NCI-H1105 (cell line): ENCODE results near the gene RPS6KA2.
"Not testable (repeated sequence)": the region's sequence is repeated elsewhere in the genome, so short reads cannot be mapped to it uniquely, and the experiment has no call there.

Experiments
- DNase-seq: peaks from one replicate; lab custom pipeline; 2025; lab: John Stamatoyannopoulos, UW

The RPS6KA2 gene

GRCh38 chr6:166530211-166531095 lies 96.6 kb downstream of the RPS6KA2 start:
- DNase-seq, result no peak

- DNase-seq, result no peak
Observed at GRCh38 chr6:166529586-166529985, 97.5 kb downstream of the RPS6KA2 start.

GRCh38 chr6:166529058-166529457 lies 98.0 kb downstream of the RPS6KA2 start:
- not testable (repeated sequence) for DNase-seq

GRCh38 chr6:166527849-166528248 lies 99.2 kb downstream of the RPS6KA2 start:
- no peak for DNase-seq

- no peak for DNase-seq
Observed at GRCh38 chr6:166526937-166527336, 100.1 kb downstream of the RPS6KA2 start.

GRCh38 chr6:166525567-166525966 lies 101.5 kb downstream of the RPS6KA2 start:
- DNase-seq, result no peak

GRCh38 chr6:166523782-166524559 lies 103.1 kb downstream of the RPS6KA2 start:
- no peak for DNase-seq

- no peak for DNase-seq
Observed at GRCh38 chr6:166520905-166521834, 105.9 kb downstream of the RPS6KA2 start.

GRCh38 chr6:166516251-166516884 lies 110.7 kb downstream of the RPS6KA2 start:
- DNase-seq, result no peak

GRCh38 chr6:166515072-166515810 lies 111.8 kb downstream of the RPS6KA2 start:
- no peak for DNase-seq

GRCh38 chr6:166514196-166514595 lies 112.9 kb downstream of the RPS6KA2 start:
- DNase-seq, result no peak

- no peak for DNase-seq
Observed at GRCh38 chr6:166512567-166512966, 114.5 kb downstream of the RPS6KA2 start.

- DNase-seq, result no peak
Observed at GRCh38 chr6:166511316-166511715, 115.7 kb downstream of the RPS6KA2 start.

GRCh38 chr6:166509193-166509592 lies 117.9 kb downstream of the RPS6KA2 start:
- no peak for DNase-seq

- DNase-seq, result no peak
Observed at GRCh38 chr6:166508726-166509125, 118.3 kb downstream of the RPS6KA2 start.

GRCh38 chr6:166507809-166508564 lies 119.1 kb downstream of the RPS6KA2 start:
- DNase-seq, result no peak

- DNase-seq, result no peak
Observed at GRCh38 chr6:166507380-166507779, 119.7 kb downstream of the RPS6KA2 start.

- DNase-seq, result no peak
Observed at GRCh38 chr6:166505133-166505905, 121.7 kb downstream of the RPS6KA2 start.

- DNase-seq, result no peak
Observed at GRCh38 chr6:166504100-166504499, 123.0 kb downstream of the RPS6KA2 start.
